ENCODE results near the gene CFAP99.

The CFAP99 gene

GRCh38 chr4:2400841-2401609, 17.7 kb upstream of the CFAP99 start:
- TF ChIP-seq PAX5 (IDR thresholded peaks at IDR 0.05; ENCODE audit: insufficient read depth, low read length, severe bottlenecking) (no peak), POU2F2 (IDR thresholded peaks at IDR 0.05; ENCODE audit: low read depth, low read length) (no peak), POLR2AphosphoS5 (IDR thresholded peaks at IDR 0.05; ENCODE audit: low read depth, low read length) (no peak), TAF1 (IDR thresholded peaks at IDR 0.05; ENCODE audit: low read depth, low read length) (no peak), SPI1 (IDR thresholded peaks at IDR 0.05; ENCODE audit: low read depth, low read length) (no peak), POLR2A (IDR thresholded peaks at IDR 0.05; ENCODE audit: low read depth, low read length) (no peak)
- DNase-seq (ENCODE audit: insufficient read length, low spot score) = no peak
- FAIRE-seq = no peak

GRCh38 chr4:2401610-2401983, 17.2 kb upstream of the CFAP99 start:
- no peak for TF ChIP-seq PAX5 (IDR thresholded peaks at IDR 0.05; ENCODE audit: insufficient read depth, low read length, severe bottlenecking)
- no peak for TF ChIP-seq POLR2AphosphoS5 (IDR thresholded peaks at IDR 0.05; ENCODE audit: low read depth, low read length)
- TF ChIP-seq POLR2A (IDR thresholded peaks at IDR 0.05; ENCODE audit: low read depth, low read length) = no peak
- no peak for TF ChIP-seq SPI1 (IDR thresholded peaks at IDR 0.05; ENCODE audit: low read depth, low read length)
- no peak for TF ChIP-seq POU2F2 (IDR thresholded peaks at IDR 0.05; ENCODE audit: low read depth, low read length)
- no peak for TF ChIP-seq TAF1 (IDR thresholded peaks at IDR 0.05; ENCODE audit: low read depth, low read length)
- FAIRE-seq (no peak), DNase-seq (ENCODE audit: insufficient read length, low spot score) (no peak)

- no peak for DNase-seq (ENCODE audit: insufficient read length, low spot score)
- TF ChIP-seq SPI1 (IDR thresholded peaks at IDR 0.05; ENCODE audit: low read depth, low read length) (no peak), TAF1 (IDR thresholded peaks at IDR 0.05; ENCODE audit: low read depth, low read length) (no peak), POU2F2 (IDR thresholded peaks at IDR 0.05; ENCODE audit: low read depth, low read length) (no peak), PAX5 (IDR thresholded peaks at IDR 0.05; ENCODE audit: insufficient read depth, low read length, severe bottlenecking) (no peak), POLR2A (IDR thresholded peaks at IDR 0.05; ENCODE audit: low read depth, low read length) (no peak), POLR2AphosphoS5 (IDR thresholded peaks at IDR 0.05; ENCODE audit: low read depth, low read length) (no peak)
- FAIRE-seq = no peak
These were observed 16.5 kb upstream of the CFAP99 start for GRCh38 chr4:2402048-2402842.

GRCh38 chr4:2402941-2403340, 15.8 kb upstream of the CFAP99 start:
- DNase-seq (ENCODE audit: insufficient read length, low spot score) (no peak), FAIRE-seq (no peak)
- TF ChIP-seq POLR2AphosphoS5 (IDR thresholded peaks at IDR 0.05; ENCODE audit: low read depth, low read length) = no peak
- no peak for TF ChIP-seq TAF1 (IDR thresholded peaks at IDR 0.05; ENCODE audit: low read depth, low read length)

- no peak for FAIRE-seq
- DNase-seq (ENCODE audit: insufficient read length, low spot score) = no peak
- TF ChIP-seq TAF1 (IDR thresholded peaks at IDR 0.05; ENCODE audit: low read depth, low read length) = no peak
- no peak for TF ChIP-seq SPI1 (IDR thresholded peaks at IDR 0.05; ENCODE audit: low read depth, low read length)
- TF ChIP-seq PAX5 (IDR thresholded peaks at IDR 0.05; ENCODE audit: insufficient read depth, low read length, severe bottlenecking) = no peak
- TF ChIP-seq POU2F2 (IDR thresholded peaks at IDR 0.05; ENCODE audit: low read depth, low read length) = no peak
- no peak for TF ChIP-seq POLR2AphosphoS5 (IDR thresholded peaks at IDR 0.05; ENCODE audit: low read depth, low read length)
- TF ChIP-seq POLR2A (IDR thresholded peaks at IDR 0.05; ENCODE audit: low read depth, low read length) = no peak
These were observed 12.3 kb upstream of the CFAP99 start for GRCh38 chr4:2406406-2406805.

GRCh38 chr4:2406920-2407319, 11.8 kb upstream of the CFAP99 start:
- no peak for DNase-seq (ENCODE audit: insufficient read length, low spot score)
- no peak for FAIRE-seq
- no peak for TF ChIP-seq TAF1 (IDR thresholded peaks at IDR 0.05; ENCODE audit: low read depth, low read length)
- no peak for TF ChIP-seq PAX5 (IDR thresholded peaks at IDR 0.05; ENCODE audit: insufficient read depth, low read length, severe bottlenecking)

- FAIRE-seq (no peak), DNase-seq (ENCODE audit: insufficient read length, low spot score) (no peak)
- TF ChIP-seq POLR2A (IDR thresholded peaks at IDR 0.05; ENCODE audit: low read depth, low read length) = no peak
- TF ChIP-seq PAX5 (IDR thresholded peaks at IDR 0.05; ENCODE audit: insufficient read depth, low read length, severe bottlenecking) = no peak
- no peak for TF ChIP-seq TAF1 (IDR thresholded peaks at IDR 0.05; ENCODE audit: low read depth, low read length)
- TF ChIP-seq POLR2AphosphoS5 (IDR thresholded peaks at IDR 0.05; ENCODE audit: low read depth, low read length) = no peak
These were observed 10.8 kb upstream of the CFAP99 start for GRCh38 chr4:2407991-2408342.

GRCh38 chr4:2408401-2408958, 10.3 kb upstream of the CFAP99 start:
- FAIRE-seq = no peak

GRCh38 chr4:2408976-2409375, 9.8 kb upstream of the CFAP99 start:
- no peak for DNase-seq (ENCODE audit: insufficient read length, low spot score)
- TF ChIP-seq POLR2A (IDR thresholded peaks at IDR 0.05; ENCODE audit: low read depth, low read length) = no peak
- no peak for TF ChIP-seq POU2F2 (IDR thresholded peaks at IDR 0.05; ENCODE audit: low read depth, low read length)
- no peak for TF ChIP-seq POLR2AphosphoS5 (IDR thresholded peaks at IDR 0.05; ENCODE audit: low read depth, low read length)
- TF ChIP-seq SPI1 (IDR thresholded peaks at IDR 0.05; ENCODE audit: low read depth, low read length) = no peak
- no peak for TF ChIP-seq PAX5 (IDR thresholded peaks at IDR 0.05; ENCODE audit: insufficient read depth, low read length, severe bottlenecking)
- TF ChIP-seq TAF1 (IDR thresholded peaks at IDR 0.05; ENCODE audit: low read depth, low read length) = no peak
- FAIRE-seq = no peak

More at GRCh38 chr4:2408401-2408958, 10.3 kb upstream of the CFAP99 start:
- DNase-seq (ENCODE audit: insufficient read length, low spot score) = peak; percentile 43
- TF ChIP-seq SPI1 (IDR thresholded peaks at IDR 0.05; ENCODE audit: low read depth, low read length) = no peak
- TF ChIP-seq PAX5 (IDR thresholded peaks at IDR 0.05; ENCODE audit: insufficient read depth, low read length, severe bottlenecking) = no peak
- TF ChIP-seq POU2F2 (IDR thresholded peaks at IDR 0.05; ENCODE audit: low read depth, low read length) = no peak
- no peak for TF ChIP-seq POLR2AphosphoS5 (IDR thresholded peaks at IDR 0.05; ENCODE audit: low read depth, low read length)
- no peak for TF ChIP-seq TAF1 (IDR thresholded peaks at IDR 0.05; ENCODE audit: low read depth, low read length)
- no peak for TF ChIP-seq POLR2A (IDR thresholded peaks at IDR 0.05; ENCODE audit: low read depth, low read length)
